ENCODE data around the gene GNA15. TPM values are rescaled to one million over a fixed set of nuclear protein-coding genes. Genes with fewer than 3 reads are reported as not detected.
A peak's percentile ranks its signal among the peaks of the same experiment; 100 is the strongest.

Gene GNA15
- total and polyA plus RNA-seq, 2 experiments from 2014 or later: 0.29 to 1.5 TPM

DNA sequence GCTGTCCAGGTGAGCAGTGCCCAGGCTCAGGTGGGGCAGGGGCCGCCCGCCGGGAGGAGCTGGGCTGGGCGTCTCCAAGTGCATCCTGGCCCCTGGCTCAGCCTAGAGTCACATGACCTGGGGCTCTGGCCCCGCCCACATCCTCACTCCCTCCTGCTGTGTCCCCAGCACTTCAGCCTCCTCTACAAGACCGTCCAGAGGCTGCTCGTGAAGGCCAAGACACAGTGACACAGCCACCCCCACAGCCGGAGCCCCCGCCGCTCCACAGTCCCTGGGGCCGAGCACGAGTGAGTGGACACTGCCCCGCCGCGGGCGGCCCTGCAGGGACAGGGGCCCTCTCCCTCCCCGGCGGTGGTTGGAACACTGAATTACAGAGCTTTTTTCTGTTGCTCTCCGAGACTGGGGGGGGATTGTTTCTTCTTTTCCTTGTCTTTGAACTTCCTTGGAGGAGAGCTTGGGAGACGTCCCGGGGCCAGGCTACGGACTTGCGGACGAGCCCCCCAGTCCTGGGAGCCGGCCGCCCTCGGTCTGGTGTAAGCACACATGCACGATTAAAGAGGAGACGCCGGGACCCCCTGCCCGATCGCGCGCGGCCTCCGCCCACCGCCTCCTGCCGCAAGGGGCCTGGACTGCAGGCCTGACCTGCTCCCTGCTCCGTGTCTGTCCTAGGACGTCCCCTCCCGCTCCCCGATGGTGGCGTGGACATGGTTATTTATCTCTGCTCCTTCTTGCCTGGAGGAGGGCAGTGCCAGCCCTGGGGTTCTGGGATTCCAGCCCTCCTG is 71.8 kb downstream of the GNA15 start:
- Histone ChIP-seq H2AFZ (no peak overlapping the region), H3K9me2 (replicated peaks; ENCODE audit: insufficient read depth) (no peaks in the 10 kb centered on the region), H3K4me1 (ENCODE audit: insufficient read depth) (no peaks in the 10 kb centered on the region), H4K20me1 (ENCODE audit: insufficient read depth, poor library complexity, severe bottlenecking) (no peaks in the 10 kb centered on the region), H3K79me2 (no peaks in the 10 kb centered on the region), H3K4me2 (no peak overlapping the region), H3K27me3 (no peaks in the 10 kb centered on the region), H3K36me3 (replicated peaks; ENCODE audit: insufficient read depth, low read depth) (no peaks in the 10 kb centered on the region), H3K27ac (no peak overlapping the region), H3K9me3 (ENCODE audit: low read depth) (no peaks in the 10 kb centered on the region), H3K4me3 (no peak overlapping the region)
- 95% methylated on average over 36 of the region's 43 CpGs for WGBS (ENCODE audit: low lambda C conversion rate, missing lambda C conversion rate)
- TF ChIP-seq EZH2phosphoT487 (IDR thresholded peaks at IDR 0.05; ENCODE audit: low read depth, severe bottlenecking, unreplicated experiment): no peak
- TF ChIP-seq, protein P1, sequence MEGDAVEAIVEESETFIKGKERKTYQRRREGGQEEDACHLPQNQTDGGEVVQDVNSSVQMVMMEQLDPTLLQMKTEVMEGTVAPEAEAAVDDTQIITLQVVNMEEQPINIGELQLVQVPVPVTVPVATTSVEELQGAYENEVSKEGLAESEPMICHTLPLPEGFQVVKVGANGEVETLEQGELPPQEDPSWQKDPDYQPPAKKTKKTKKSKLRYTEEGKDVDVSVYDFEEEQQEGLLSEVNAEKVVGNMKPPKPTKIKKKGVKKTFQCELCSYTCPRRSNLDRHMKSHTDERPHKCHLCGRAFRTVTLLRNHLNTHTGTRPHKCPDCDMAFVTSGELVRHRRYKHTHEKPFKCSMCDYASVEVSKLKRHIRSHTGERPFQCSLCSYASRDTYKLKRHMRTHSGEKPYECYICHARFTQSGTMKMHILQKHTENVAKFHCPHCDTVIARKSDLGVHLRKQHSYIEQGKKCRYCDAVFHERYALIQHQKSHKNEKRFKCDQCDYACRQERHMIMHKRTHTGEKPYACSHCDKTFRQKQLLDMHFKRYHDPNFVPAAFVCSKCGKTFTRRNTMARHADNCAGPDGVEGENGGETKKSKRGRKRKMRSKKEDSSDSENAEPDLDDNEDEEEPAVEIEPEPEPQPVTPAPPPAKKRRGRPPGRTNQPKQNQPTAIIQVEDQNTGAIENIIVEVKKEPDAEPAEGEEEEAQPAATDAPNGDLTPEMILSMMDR (IDR thresholded peaks at IDR 0.05; ENCODE audit: poor library complexity): no peak
- TF ChIP-seq EZH2 (IDR thresholded peaks at IDR 0.05; ENCODE audit: borderline replicate concordance): no peak
- DNase-seq (ENCODE audit: low spot score): no peak

DNA sequence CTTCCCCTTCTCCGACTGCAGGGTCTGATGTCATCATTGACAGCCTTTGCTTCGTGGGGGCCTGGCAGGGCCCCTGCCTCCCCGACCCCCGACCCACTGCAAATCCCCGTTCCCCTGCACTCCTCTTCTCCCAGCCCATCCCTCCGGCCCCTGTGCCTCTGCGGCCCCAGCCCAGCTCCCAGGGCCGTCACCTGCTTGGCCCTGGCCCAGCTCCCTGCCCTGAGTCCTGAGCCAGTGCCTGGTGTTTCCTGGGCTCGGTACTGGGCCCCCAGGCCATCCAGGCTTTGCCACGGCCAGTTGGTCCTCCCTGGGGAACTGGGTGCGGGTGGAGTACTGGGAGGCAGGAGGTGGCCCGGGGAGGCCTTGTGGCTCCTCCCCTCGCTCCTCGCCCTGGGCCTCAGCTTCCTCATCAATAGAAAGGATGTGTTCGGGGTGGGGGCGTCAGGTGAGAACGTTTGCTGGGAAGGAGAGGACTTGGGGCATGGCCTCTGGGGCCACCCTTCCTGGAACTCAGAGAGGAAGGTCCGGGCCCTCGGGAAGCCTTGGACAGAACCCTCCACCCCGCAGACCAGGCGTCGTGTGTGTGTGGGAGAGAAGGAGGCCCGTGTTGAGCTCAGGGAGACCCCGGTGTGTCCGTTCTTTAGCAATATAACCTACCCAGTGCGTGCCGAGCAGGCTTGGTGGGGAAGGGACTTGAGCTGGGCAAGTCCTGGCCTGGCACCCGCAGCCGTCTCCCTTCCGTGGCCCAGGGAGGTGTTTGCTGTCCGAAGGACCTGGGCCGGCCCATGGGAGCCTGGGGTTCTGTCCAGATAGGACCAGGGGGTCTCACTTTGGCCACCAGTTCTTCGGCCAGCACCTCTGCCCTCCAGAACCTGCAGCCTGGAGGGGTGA is 72.7 kb downstream of the GNA15 start:
- WGBS (ENCODE audit: low lambda C conversion rate, missing lambda C conversion rate): 96% methylated on average over 29 of the region's 33 CpGs
- TF ChIP-seq EZH2 (IDR thresholded peaks at IDR 0.05; ENCODE audit: borderline replicate concordance) (no peak), EZH2phosphoT487 (IDR thresholded peaks at IDR 0.05; ENCODE audit: low read depth, severe bottlenecking, unreplicated experiment) (no peak)
- TF ChIP-seq, protein P1 (IDR thresholded peaks at IDR 0.05; ENCODE audit: poor library complexity): no peak
- no peaks in the 10 kb centered on the region for H3K79me2 ChIP-seq
- no peak overlapping the region for H3K27ac ChIP-seq
- H3K36me3 ChIP-seq (replicated peaks; ENCODE audit: insufficient read depth, low read depth): no peaks in the 10 kb centered on the region
- no peaks in the 10 kb centered on the region for H3K4me1 ChIP-seq (ENCODE audit: insufficient read depth)
- no peak overlapping the region for H2AFZ ChIP-seq
- no peaks in the 10 kb centered on the region for H3K27me3 ChIP-seq
- no peaks in the 10 kb centered on the region for H3K9me3 ChIP-seq (ENCODE audit: low read depth)
- H3K4me3 ChIP-seq: no peak overlapping the region
- no peak overlapping the region for H3K4me2 ChIP-seq
- no peaks in the 10 kb centered on the region for H4K20me1 ChIP-seq (ENCODE audit: insufficient read depth, poor library complexity, severe bottlenecking)
- DNase-seq (ENCODE audit: low spot score): no peak
- H3K9me2 ChIP-seq (replicated peaks; ENCODE audit: insufficient read depth): no peaks in the 10 kb centered on the region

DNA sequence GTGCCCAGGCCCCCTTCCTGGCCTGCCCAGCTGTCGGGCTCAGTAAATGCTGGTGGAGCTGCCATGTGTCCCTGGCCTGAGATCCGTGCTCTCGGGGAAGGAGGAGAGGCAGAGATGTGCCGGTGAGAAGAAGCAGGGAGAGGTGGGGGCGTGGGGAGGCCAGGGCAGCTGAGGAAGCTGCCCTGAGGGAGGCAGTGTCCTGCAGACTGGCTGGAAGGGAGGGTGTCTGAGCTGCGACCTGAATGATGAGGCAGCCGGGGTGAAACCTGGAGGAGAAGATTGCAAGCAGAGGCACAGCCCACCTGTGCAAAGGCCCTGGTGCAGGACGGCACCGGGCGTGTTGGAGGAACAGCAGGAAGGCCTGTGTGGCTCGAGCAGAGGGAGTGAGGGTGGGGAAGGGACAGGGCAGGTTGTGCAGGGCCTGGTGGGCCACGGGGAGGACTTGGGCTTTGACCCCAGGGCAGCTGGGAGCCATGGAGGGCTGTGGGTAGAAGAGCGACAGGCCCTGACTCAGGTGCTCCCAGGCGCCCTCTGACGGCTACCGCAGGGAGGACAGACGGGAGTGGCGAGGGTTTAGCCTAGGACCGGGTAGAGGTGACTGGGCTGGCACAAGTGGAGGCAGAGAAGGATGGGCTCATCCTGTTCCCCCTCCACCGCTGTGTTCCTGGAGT is 74.6 kb downstream of the GNA15 start:
- no peak overlapping the region for H2AFZ ChIP-seq
- no peaks in the 10 kb centered on the region for H3K36me3 ChIP-seq (replicated peaks; ENCODE audit: insufficient read depth, low read depth)
- DNase-seq (ENCODE audit: low spot score): peak; percentile 52
- no peak overlapping the region for H3K27ac ChIP-seq
- no peaks in the 10 kb centered on the region for H3K9me2 ChIP-seq (replicated peaks; ENCODE audit: insufficient read depth)
- TF ChIP-seq EZH2phosphoT487 (IDR thresholded peaks at IDR 0.05; ENCODE audit: low read depth, severe bottlenecking, unreplicated experiment) (no peak), EZH2 (IDR thresholded peaks at IDR 0.05; ENCODE audit: borderline replicate concordance) (no peak)
- TF ChIP-seq, protein P1 (IDR thresholded peaks at IDR 0.05; ENCODE audit: poor library complexity): peak; percentile 46
- 56% methylated on average over 19 of the region's 20 CpGs for WGBS (ENCODE audit: low lambda C conversion rate, missing lambda C conversion rate)
- H3K4me3 ChIP-seq: no peak overlapping the region
- no peaks in the 10 kb centered on the region for H3K4me1 ChIP-seq (ENCODE audit: insufficient read depth)
- H3K4me2 ChIP-seq: no peak overlapping the region
- no peaks in the 10 kb centered on the region for H3K79me2 ChIP-seq
- no peaks in the 10 kb centered on the region for H3K9me3 ChIP-seq (ENCODE audit: low read depth)
- no peaks in the 10 kb centered on the region for H3K27me3 ChIP-seq
- no peaks in the 10 kb centered on the region for H4K20me1 ChIP-seq (ENCODE audit: insufficient read depth, poor library complexity, severe bottlenecking)
